HepG2 (cell line): ENCODE results near the gene SHISA5. TPM values are rescaled to one million over a fixed set of nuclear protein-coding genes. Genes with fewer than 3 reads are reported as not detected.

ENCODE experiments used
- ATAC-seq: fragments of 200-7000 bp; cut with Tn5 transposase; 3 replicates; pipeline ENCODE4 v1.9.1; 2020; ENCODE audit warnings: mild to moderate bottlenecking, moderate library complexity
- BruUV-seq: library from RNA; stranded (reverse); fragments of 400-500 nt; replicated peaks from 2 replicates; lab custom pipeline; 2021; lab: Mats Ljungman, UMichigan
- CTCF ChIA-PET: fragments of 300-600 bp; formaldehyde crosslinking; extraction: SDS; loops from one replicate; lab custom pipeline; 2021; ENCODE audit warnings: low total read pairs, inconsistent platforms, low intra/inter-chr PET ratio; lab: Yijun Ruan, JAX
- POLR2A ChIA-PET: fragments of 350-600 bp; sonication (Branson Sonifier 250); formaldehyde crosslinking; loops from one replicate; lab custom pipeline; 2020; ENCODE audit warnings: antibody characterized with exemption, inconsistent platforms; lab: Yijun Ruan, JAX
- DNase-seq: peaks from one replicate; pipeline ENCODE4 v3.0.0-alpha.2; 2015; ENCODE audit warnings: low spot score
- FAIRE-seq: peaks from 3 replicates; lab custom pipeline; 2011; peaks lifted over from hg19 to GRCh38; lab: Jason Lieb, UNC
- H2AFZ ChIP-seq: one replicate; pipeline ENCODE4 v1.6.1; 2011; ENCODE audit warnings: low read length, inconsistent platforms
- H3K27ac ChIP-seq: fragments of 300-600 bp; 3 replicates; pipeline ENCODE4 v1.8.0; 2011; ENCODE audit warnings: mixed run types, mild to moderate bottlenecking, mixed read lengths, low read length, inconsistent platforms; ENCODE audit not compliant: insufficient read depth; ENCODE audit errors: extremely low read length
- H3K27me3 ChIP-seq, 2 experiments: fragments of 200-600 bp in 1 of 2; 2 replicates in 1 of 2; 3 replicates in 1 of 2; pipeline versions ENCODE4 v1.6.0 to v1.8.0; 2011; ENCODE audit warnings: low read length in 2 of 2, mild to moderate bottlenecking in 2 of 2, moderate library complexity in 2 of 2, inconsistent platforms in 1 of 2; ENCODE audit not compliant: insufficient read depth in 2 of 2, control insufficient read depth in 1 of 2
- H3K36me3 ChIP-seq, 2 experiments: fragments of 200-600 bp in 1 of 2; replicated peaks in 1 of 2; 2 replicates in 1 of 2; 3 replicates in 1 of 2; pipeline versions ENCODE4 v1.5.1 to v1.8.0; 2011; ENCODE audit warnings: low read length in 2 of 2, inconsistent platforms in 1 of 2; ENCODE audit not compliant: insufficient read depth in 2 of 2, control insufficient read depth in 1 of 2
- H3K4me1 ChIP-seq: 2 replicates; pipeline ENCODE4 v1.5.1; 2012; ENCODE audit warnings: low read length, inconsistent platforms; ENCODE audit not compliant: insufficient read depth
- H3K4me2 ChIP-seq: 2 replicates; pipeline ENCODE4 v1.6.0; 2011; ENCODE audit warnings: low read depth, low read length, inconsistent platforms
- H3K4me3 ChIP-seq, 3 experiments: fragments of 200-600 bp in 1 of 3; sonication (generic), shearing (Covaris generic) in 1 of 3; replicated peaks in 1 of 3; 2 replicates each; pipeline ENCODE4 v1.5.1; 2011 to 2016; ENCODE audit warnings: low read length in 3 of 3, inconsistent platforms in 2 of 3, low read depth in 2 of 3, mild to moderate bottlenecking in 2 of 3, control low read depth in 1 of 3, mixed read lengths in 1 of 3; ENCODE audit not compliant: insufficient read depth in 1 of 3
- H3K79me2 ChIP-seq: one replicate; pipeline ENCODE4 v1.6.1; 2011; ENCODE audit warnings: low read length, inconsistent platforms; ENCODE audit not compliant: insufficient read depth
- H3K9ac ChIP-seq: 2 replicates; pipeline ENCODE4 v1.6.0; 2011; ENCODE audit warnings: mild to moderate bottlenecking, low read depth, low read length, inconsistent platforms; ENCODE audit not compliant: insufficient read depth
- H3K9me3 ChIP-seq: 2 replicates; pipeline ENCODE4 v1.5.1; 2012; ENCODE audit warnings: mild to moderate bottlenecking, low read length
- H4K20me1 ChIP-seq: 2 replicates; pipeline ENCODE4 v1.6.0; 2011; ENCODE audit warnings: inconsistent platforms, mild to moderate bottlenecking, low read length, moderate library complexity; ENCODE audit not compliant: insufficient read depth
- NPAS2 ChIP-seq: sonication (generic); formaldehyde crosslinking; IDR thresholded peaks from 2 replicates; pipeline ENCODE4 v1.8.0; 2022; ENCODE audit warnings: mild to moderate bottlenecking, missing genetic modification reagents, borderline replicate concordance
- RXRB ChIP-seq: IDR thresholded peaks from 2 replicates; pipeline ENCODE4 v1.6.1; 2016; ENCODE audit warnings: borderline replicate concordance, missing genetic modification reagents, missing compliant biosample characterization
- ZNF33A ChIP-seq: sonication (generic); formaldehyde crosslinking; IDR thresholded peaks from 2 replicates; pipeline ENCODE4 v1.5.1; 2020; ENCODE audit warnings: missing genetic modification reagents, mild to moderate bottlenecking, moderate library complexity, borderline replicate concordance
- ZNF672 ChIP-seq: sonication (generic); formaldehyde crosslinking; IDR thresholded peaks from 2 replicates; pipeline ENCODE4 v1.8.1; 2022; ENCODE audit warnings: missing genetic modification reagents
- WGBS: methylation state at CpG from one replicate; pipeline ENCODE4 v1.1.6; 2017; ENCODE audit warnings: low lambda C conversion rate; 5-methylcytosine and 5-hydroxymethylcytosine counted together
- in situ Hi-C: cut with HindIII; loops from 2 replicates; pipeline ENCODE4 v1.10.0; 2017; ENCODE audit warnings: low pct_unique_long_range_greater_than_20kb; ENCODE audit not compliant: extremely low pct_ligation_motif_present
- intact Hi-C: fragments of 100-400 bp; cut with micrococcal nuclease; formaldehyde crosslinking; loops from one replicate; pipeline ENCODE4 v1.10.0; 2022; ENCODE audit not compliant: unreplicated experiment
- polyA plus RNA-seq, 8 experiments: library from polyadenylated mRNA; depleted of rRNA in 3 of 8; stranded (reverse) in 7 of 8; unstranded in 1 of 8; fragments of >200 nt; fragmentation: Illumina TruSeq in 4 of 8; extraction: Trizol in 4 of 8; gene quantifications; 2 replicates each; pipeline versions ENCODE4 v1.2.1 to v1.2.3, GENCODE V29; 2011 to 2016; ENCODE audit warnings: low read depth in 4 of 8, missing spikeins in 1 of 8, mixed read lengths in 1 of 8; ENCODE audit not compliant: insufficient read depth in 1 of 8
- total RNA-seq, 5 experiments: library from RNA; depleted of rRNA; stranded (reverse); fragments of >200 nt; fragmentation: Illumina TruSeq; extraction: Trizol; gene quantifications; 2 replicates each; pipeline ENCODE4 v1.2.3, GENCODE V29; 2016; ENCODE audit warnings: low read depth in 1 of 5
- TF ChIP-seq, protein P1 (sequence below): IDR thresholded peaks from 2 replicates; pipeline ENCODE4 v1.6.1; 2016
- TF ChIP-seq, protein P2 (sequence below): sonication (generic); formaldehyde crosslinking; IDR thresholded peaks from 2 replicates; pipeline ENCODE4 v1.5.1; 2020; ENCODE audit warnings: mild to moderate bottlenecking, missing genetic modification reagents, moderate library complexity
- TF ChIP-seq, protein P3 (sequence below): sonication (generic); formaldehyde crosslinking; IDR thresholded peaks from 2 replicates; pipeline ENCODE4 v1.5.1; 2020; ENCODE audit warnings: missing genetic modification reagents, mild to moderate bottlenecking, borderline replicate concordance
- TF ChIP-seq, protein P4 (sequence below): sonication (generic); formaldehyde crosslinking; IDR thresholded peaks from 2 replicates; pipeline ENCODE4; 2020; ENCODE audit warnings: missing genetic modification reagents, mild to moderate bottlenecking, borderline replicate concordance
- TF ChIP-seq, protein P5 (sequence below): sonication (generic); formaldehyde crosslinking; IDR thresholded peaks from 2 replicates; pipeline ENCODE4 v1.8.1; 2023; ENCODE audit warnings: missing genetic modification reagents, mild to moderate bottlenecking, borderline replicate concordance
- TF ChIP-seq, protein P6 (sequence below): sonication (generic); formaldehyde crosslinking; IDR thresholded peaks from 2 replicates; pipeline ENCODE4 v1.4.0; 2020; ENCODE audit warnings: mild to moderate bottlenecking, missing genetic modification reagents

Gene SHISA5
- total and polyA plus RNA-seq, 2 of the 13 experiments (the other 11 are each of a cell fraction or from before 2014, with no cell fraction given) = 75.8 to 91.4 TPM

DNA sequence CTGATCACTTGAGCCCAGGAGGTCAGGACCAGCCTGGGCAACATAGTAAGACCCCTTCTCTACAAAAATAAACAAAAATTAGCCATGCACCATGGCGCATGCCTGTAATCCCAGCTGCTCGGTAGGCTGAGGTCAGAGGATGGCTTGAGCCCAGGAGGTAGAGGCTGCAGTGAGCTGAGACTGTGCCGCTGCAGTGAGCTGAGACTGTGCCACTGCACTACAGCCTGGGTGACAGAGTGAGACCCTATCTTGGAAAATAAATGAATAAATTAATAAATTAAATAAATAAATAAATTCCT is 10.8 kb downstream of the SHISA5 start:
- no peak overlapping the region for H3K4me3 ChIP-seq
- H3K4me2 ChIP-seq = no peak overlapping the region
- in situ Hi-C loops (no loop called here), intact Hi-C loops (no loop called here)
- H3K27me3 ChIP-seq = no peaks in the 10 kb centered on the region
- BruUV-seq = no TSS peak
- H3K36me3 ChIP-seq = no peaks in the 10 kb centered on the region
- no peaks in the 10 kb centered on the region for H3K4me1 ChIP-seq
- peaks cover under 1% of the 10 kb centered on the region; the same call in 1 of the 2 replicates for H3K9me3 ChIP-seq
- H3K27ac ChIP-seq = no peak overlapping the region
- 98% methylated on average over 3 of the region's 3 CpGs for WGBS
- H3K79me2 ChIP-seq = no peaks in the 10 kb centered on the region
- no peak overlapping the region for H3K9ac ChIP-seq
- FAIRE-seq = no peak
- ChIA-PET POLR2A (interaction anchor here (1.1 kb wide), 1 partner anchor 20 kb away, joined by 3 read pairs; no protein-coding TSS in a partner anchor), CTCF (no interaction called here)
- ATAC-seq = no peak
- no peak for DNase-seq
- H2AFZ ChIP-seq = no peak overlapping the region
- no peaks in the 10 kb centered on the region for H4K20me1 ChIP-seq
- TF ChIP-seq, protein P1, sequence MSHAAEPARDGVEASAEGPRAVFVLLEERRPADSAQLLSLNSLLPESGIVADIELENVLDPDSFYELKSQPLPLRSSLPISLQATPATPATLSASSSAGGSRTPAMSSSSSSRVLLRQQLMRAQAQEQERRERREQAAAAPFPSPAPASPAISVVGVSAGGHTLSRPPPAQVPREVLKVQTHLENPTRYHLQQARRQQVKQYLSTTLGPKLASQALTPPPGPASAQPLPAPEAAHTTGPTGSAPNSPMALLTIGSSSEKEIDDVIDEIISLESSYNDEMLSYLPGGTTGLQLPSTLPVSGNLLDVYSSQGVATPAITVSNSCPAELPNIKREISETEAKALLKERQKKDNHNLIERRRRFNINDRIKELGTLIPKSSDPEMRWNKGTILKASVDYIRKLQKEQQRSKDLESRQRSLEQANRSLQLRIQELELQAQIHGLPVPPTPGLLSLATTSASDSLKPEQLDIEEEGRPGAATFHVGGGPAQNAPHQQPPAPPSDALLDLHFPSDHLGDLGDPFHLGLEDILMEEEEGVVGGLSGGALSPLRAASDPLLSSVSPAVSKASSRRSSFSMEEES = no peak
- TF ChIP-seq, protein P2, sequence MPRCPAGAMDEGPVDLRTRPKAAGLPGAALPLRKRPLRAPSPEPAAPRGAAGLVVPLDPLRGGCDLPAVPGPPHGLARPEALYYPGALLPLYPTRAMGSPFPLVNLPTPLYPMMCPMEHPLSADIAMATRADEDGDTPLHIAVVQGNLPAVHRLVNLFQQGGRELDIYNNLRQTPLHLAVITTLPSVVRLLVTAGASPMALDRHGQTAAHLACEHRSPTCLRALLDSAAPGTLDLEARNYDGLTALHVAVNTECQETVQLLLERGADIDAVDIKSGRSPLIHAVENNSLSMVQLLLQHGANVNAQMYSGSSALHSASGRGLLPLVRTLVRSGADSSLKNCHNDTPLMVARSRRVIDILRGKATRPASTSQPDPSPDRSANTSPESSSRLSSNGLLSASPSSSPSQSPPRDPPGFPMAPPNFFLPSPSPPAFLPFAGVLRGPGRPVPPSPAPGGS (CRISPR knock-in tag) = no peak
- TF ChIP-seq, protein P3, sequence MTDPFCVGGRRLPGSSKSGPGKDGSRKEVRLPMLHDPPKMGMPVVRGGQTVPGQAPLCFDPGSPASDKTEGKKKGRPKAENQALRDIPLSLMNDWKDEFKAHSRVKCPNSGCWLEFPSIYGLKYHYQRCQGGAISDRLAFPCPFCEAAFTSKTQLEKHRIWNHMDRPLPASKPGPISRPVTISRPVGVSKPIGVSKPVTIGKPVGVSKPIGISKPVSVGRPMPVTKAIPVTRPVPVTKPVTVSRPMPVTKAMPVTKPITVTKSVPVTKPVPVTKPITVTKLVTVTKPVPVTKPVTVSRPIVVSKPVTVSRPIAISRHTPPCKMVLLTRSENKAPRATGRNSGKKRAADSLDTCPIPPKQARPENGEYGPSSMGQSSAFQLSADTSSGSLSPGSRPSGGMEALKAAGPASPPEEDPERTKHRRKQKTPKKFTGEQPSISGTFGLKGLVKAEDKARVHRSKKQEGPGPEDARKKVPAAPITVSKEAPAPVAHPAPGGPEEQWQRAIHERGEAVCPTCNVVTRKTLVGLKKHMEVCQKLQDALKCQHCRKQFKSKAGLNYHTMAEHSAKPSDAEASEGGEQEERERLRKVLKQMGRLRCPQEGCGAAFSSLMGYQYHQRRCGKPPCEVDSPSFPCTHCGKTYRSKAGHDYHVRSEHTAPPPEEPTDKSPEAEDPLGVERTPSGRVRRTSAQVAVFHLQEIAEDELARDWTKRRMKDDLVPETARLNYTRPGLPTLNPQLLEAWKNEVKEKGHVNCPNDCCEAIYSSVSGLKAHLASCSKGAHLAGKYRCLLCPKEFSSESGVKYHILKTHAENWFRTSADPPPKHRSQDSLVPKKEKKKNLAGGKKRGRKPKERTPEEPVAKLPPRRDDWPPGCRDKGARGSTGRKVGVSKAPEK (CRISPR knock-in tag) = no peak
- TF ChIP-seq, protein P4, sequence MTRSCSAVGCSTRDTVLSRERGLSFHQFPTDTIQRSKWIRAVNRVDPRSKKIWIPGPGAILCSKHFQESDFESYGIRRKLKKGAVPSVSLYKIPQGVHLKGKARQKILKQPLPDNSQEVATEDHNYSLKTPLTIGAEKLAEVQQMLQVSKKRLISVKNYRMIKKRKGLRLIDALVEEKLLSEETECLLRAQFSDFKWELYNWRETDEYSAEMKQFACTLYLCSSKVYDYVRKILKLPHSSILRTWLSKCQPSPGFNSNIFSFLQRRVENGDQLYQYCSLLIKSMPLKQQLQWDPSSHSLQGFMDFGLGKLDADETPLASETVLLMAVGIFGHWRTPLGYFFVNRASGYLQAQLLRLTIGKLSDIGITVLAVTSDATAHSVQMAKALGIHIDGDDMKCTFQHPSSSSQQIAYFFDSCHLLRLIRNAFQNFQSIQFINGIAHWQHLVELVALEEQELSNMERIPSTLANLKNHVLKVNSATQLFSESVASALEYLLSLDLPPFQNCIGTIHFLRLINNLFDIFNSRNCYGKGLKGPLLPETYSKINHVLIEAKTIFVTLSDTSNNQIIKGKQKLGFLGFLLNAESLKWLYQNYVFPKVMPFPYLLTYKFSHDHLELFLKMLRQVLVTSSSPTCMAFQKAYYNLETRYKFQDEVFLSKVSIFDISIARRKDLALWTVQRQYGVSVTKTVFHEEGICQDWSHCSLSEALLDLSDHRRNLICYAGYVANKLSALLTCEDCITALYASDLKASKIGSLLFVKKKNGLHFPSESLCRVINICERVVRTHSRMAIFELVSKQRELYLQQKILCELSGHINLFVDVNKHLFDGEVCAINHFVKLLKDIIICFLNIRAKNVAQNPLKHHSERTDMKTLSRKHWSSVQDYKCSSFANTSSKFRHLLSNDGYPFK (CRISPR knock-in tag) = no peak
- TF ChIP-seq, protein P5, sequence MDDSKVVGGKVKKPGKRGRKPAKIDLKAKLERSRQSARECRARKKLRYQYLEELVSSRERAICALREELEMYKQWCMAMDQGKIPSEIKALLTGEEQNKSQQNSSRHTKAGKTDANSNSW (CRISPR knock-in tag) = no peak
- TF ChIP-seq ZNF672 = no peak
- TF ChIP-seq, protein P6, sequence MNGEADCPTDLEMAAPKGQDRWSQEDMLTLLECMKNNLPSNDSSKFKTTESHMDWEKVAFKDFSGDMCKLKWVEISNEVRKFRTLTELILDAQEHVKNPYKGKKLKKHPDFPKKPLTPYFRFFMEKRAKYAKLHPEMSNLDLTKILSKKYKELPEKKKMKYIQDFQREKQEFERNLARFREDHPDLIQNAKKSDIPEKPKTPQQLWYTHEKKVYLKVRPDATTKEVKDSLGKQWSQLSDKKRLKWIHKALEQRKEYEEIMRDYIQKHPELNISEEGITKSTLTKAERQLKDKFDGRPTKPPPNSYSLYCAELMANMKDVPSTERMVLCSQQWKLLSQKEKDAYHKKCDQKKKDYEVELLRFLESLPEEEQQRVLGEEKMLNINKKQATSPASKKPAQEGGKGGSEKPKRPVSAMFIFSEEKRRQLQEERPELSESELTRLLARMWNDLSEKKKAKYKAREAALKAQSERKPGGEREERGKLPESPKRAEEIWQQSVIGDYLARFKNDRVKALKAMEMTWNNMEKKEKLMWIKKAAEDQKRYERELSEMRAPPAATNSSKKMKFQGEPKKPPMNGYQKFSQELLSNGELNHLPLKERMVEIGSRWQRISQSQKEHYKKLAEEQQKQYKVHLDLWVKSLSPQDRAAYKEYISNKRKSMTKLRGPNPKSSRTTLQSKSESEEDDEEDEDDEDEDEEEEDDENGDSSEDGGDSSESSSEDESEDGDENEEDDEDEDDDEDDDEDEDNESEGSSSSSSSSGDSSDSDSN (CRISPR knock-in tag) = no peak
- TF ChIP-seq RXRB (CRISPR knock-in tag) = no peak
- TF ChIP-seq ZNF33A (CRISPR knock-in tag) = no peak
- TF ChIP-seq NPAS2 (CRISPR knock-in tag) = no peak
